Measurements from ENCODE around the gene FLRT1.

FLRT1 gene

GRCh38 chr11:64015510-64015909 lies 20.2 kb upstream of the FLRT1 start:
- Histone ChIP-seq H2AFZ (ENCODE audit: low read length) (no peak overlapping the region), H3K27me3 (replicated peaks; ENCODE audit: insufficient read depth, low read length) (no peaks in the 10 kb centered on the region), H3F3A (ENCODE audit: insufficient read depth, low read length) (no peaks in the 10 kb centered on the region), H3K9ac (ENCODE audit: low read length) (no peak overlapping the region), H3K36me3 (replicated peaks; ENCODE audit: insufficient read depth, low read length) (no peaks in the 10 kb centered on the region), H4K20me1 (ENCODE audit: insufficient read depth, low read length) (no peaks in the 10 kb centered on the region), H3K79me2 (ENCODE audit: low read length) (no peaks in the 10 kb centered on the region), H3K9me2 (replicated peaks; ENCODE audit: insufficient read depth, low read length) (no peaks in the 10 kb centered on the region), H3K4me1 (ENCODE audit: low read length) (no peaks in the 10 kb centered on the region), H3K27ac (ENCODE audit: low read length) (no peak overlapping the region), H3K4me2 (ENCODE audit: low read depth, low read length) (no peak overlapping the region), H3K9me3 (replicated peaks; ENCODE audit: insufficient read depth, low read length) (no peaks in the 10 kb centered on the region), H3K4me3 (ENCODE audit: low read length) (no peak overlapping the region)
- TF ChIP-seq EZH2 (optimal IDR thresholded peaks at IDR 0.05; ENCODE audit: low read depth, low read length) (no peak), CTCF (IDR thresholded peaks at IDR 0.05; ENCODE audit: low read length) (no peak), EZH2phosphoT487 (IDR thresholded peaks at IDR 0.05; ENCODE audit: low read length) (no peak)
- DNase-seq, result no peak

- no peak for TF ChIP-seq EZH2phosphoT487 (IDR thresholded peaks at IDR 0.05; ENCODE audit: low read length)
- no peaks in the 10 kb centered on the region for H3K27me3 ChIP-seq (replicated peaks; ENCODE audit: insufficient read depth, low read length)
- H3K9me2 ChIP-seq (replicated peaks; ENCODE audit: insufficient read depth, low read length), result no peaks in the 10 kb centered on the region
- H3K27ac ChIP-seq (ENCODE audit: low read length), result no peak overlapping the region
- no peak overlapping the region for H3K4me3 ChIP-seq (ENCODE audit: low read length)
- no peaks in the 10 kb centered on the region for H4K20me1 ChIP-seq (ENCODE audit: insufficient read depth, low read length)
- H3K79me2 ChIP-seq (ENCODE audit: low read length), result no peaks in the 10 kb centered on the region
- H3K4me2 ChIP-seq (ENCODE audit: low read depth, low read length), result no peak overlapping the region
- no peaks in the 10 kb centered on the region for H3F3A ChIP-seq (ENCODE audit: insufficient read depth, low read length)
- H3K36me3 ChIP-seq (replicated peaks; ENCODE audit: insufficient read depth, low read length), result no peaks in the 10 kb centered on the region
- no peaks in the 10 kb centered on the region for H3K9me3 ChIP-seq (replicated peaks; ENCODE audit: insufficient read depth, low read length)
- H3K4me1 ChIP-seq (ENCODE audit: low read length), result no peaks in the 10 kb centered on the region
- H3K9ac ChIP-seq (ENCODE audit: low read length), result no peak overlapping the region
- H2AFZ ChIP-seq (ENCODE audit: low read length), result no peak overlapping the region
- DNase-seq, result no peak
These were observed 19.5 kb upstream of the FLRT1 start for GRCh38 chr11:64015935-64016845.

- no peaks in the 10 kb centered on the region for H3F3A ChIP-seq (ENCODE audit: insufficient read depth, low read length)
- H3K9me2 ChIP-seq (replicated peaks; ENCODE audit: insufficient read depth, low read length), result no peaks in the 10 kb centered on the region
- no peak overlapping the region for H3K4me3 ChIP-seq (ENCODE audit: low read length)
- no peaks in the 10 kb centered on the region for H3K36me3 ChIP-seq (replicated peaks; ENCODE audit: insufficient read depth, low read length)
- no peak overlapping the region for H3K4me2 ChIP-seq (ENCODE audit: low read depth, low read length)
- DNase-seq, result no peak
- no peaks in the 10 kb centered on the region for H3K4me1 ChIP-seq (ENCODE audit: low read length)
- no peaks in the 10 kb centered on the region for H4K20me1 ChIP-seq (ENCODE audit: insufficient read depth, low read length)
- no peak overlapping the region for H2AFZ ChIP-seq (ENCODE audit: low read length)
- TF ChIP-seq CTCF (IDR thresholded peaks at IDR 0.05; ENCODE audit: low read length), result no peak
- no peak for TF ChIP-seq EZH2phosphoT487 (IDR thresholded peaks at IDR 0.05; ENCODE audit: low read length)
- TF ChIP-seq EZH2 (optimal IDR thresholded peaks at IDR 0.05; ENCODE audit: low read depth, low read length), result no peak
- no peaks in the 10 kb centered on the region for H3K79me2 ChIP-seq (ENCODE audit: low read length)
- H3K9ac ChIP-seq (ENCODE audit: low read length), result no peak overlapping the region
- H3K27me3 ChIP-seq (replicated peaks; ENCODE audit: insufficient read depth, low read length), result no peaks in the 10 kb centered on the region
- no peak overlapping the region for H3K27ac ChIP-seq (ENCODE audit: low read length)
- no peaks in the 10 kb centered on the region for H3K9me3 ChIP-seq (replicated peaks; ENCODE audit: insufficient read depth, low read length)
These were observed 17.8 kb upstream of the FLRT1 start for GRCh38 chr11:64017945-64018224.

- H3K36me3 ChIP-seq (replicated peaks; ENCODE audit: insufficient read depth, low read length), result no peaks in the 10 kb centered on the region
- TF ChIP-seq CTCF (IDR thresholded peaks at IDR 0.05; ENCODE audit: low read length) (no peak), EZH2phosphoT487 (IDR thresholded peaks at IDR 0.05; ENCODE audit: low read length) (no peak), EZH2 (optimal IDR thresholded peaks at IDR 0.05; ENCODE audit: low read depth, low read length) (no peak)
- no peaks in the 10 kb centered on the region for H3K4me1 ChIP-seq (ENCODE audit: low read length)
- no peak overlapping the region for H2AFZ ChIP-seq (ENCODE audit: low read length)
- no peak overlapping the region for H3K9ac ChIP-seq (ENCODE audit: low read length)
- no peak for DNase-seq
- no peaks in the 10 kb centered on the region for H3K27me3 ChIP-seq (replicated peaks; ENCODE audit: insufficient read depth, low read length)
- no peak overlapping the region for H3K4me2 ChIP-seq (ENCODE audit: low read depth, low read length)
- H3K27ac ChIP-seq (ENCODE audit: low read length), result no peak overlapping the region
- no peaks in the 10 kb centered on the region for H3K9me2 ChIP-seq (replicated peaks; ENCODE audit: insufficient read depth, low read length)
- no peak overlapping the region for H3K4me3 ChIP-seq (ENCODE audit: low read length)
- H3K9me3 ChIP-seq (replicated peaks; ENCODE audit: insufficient read depth, low read length), result no peaks in the 10 kb centered on the region
- H3F3A ChIP-seq (ENCODE audit: insufficient read depth, low read length), result no peaks in the 10 kb centered on the region
- no peaks in the 10 kb centered on the region for H4K20me1 ChIP-seq (ENCODE audit: insufficient read depth, low read length)
- no peaks in the 10 kb centered on the region for H3K79me2 ChIP-seq (ENCODE audit: low read length)
These were observed 17.4 kb upstream of the FLRT1 start for GRCh38 chr11:64018310-64018709.
